K562 (cell line): ENCODE results near the gene BRD3OS. TPM values are rescaled to one million over a fixed set of nuclear protein-coding genes. Genes with fewer than 3 reads are reported as not detected.

Experiments
- ATAC-seq: fragments of 200-7000 bp; cut with Tn5 transposase; 3 replicates; pipeline ENCODE4 v1.9.1; 2020; ENCODE audit warnings: moderate library complexity
- BruUV-seq: library from RNA; stranded (reverse); fragments of 400-500 nt; replicated peaks from 2 replicates; lab custom pipeline; 2021; lab: Mats Ljungman, UMichigan
- CTCF ChIA-PET: fragments of 300-600 bp; formaldehyde crosslinking; extraction: SDS; loops from one replicate; lab custom pipeline; 2021; ENCODE audit warnings: low intra/inter-chr PET ratio; lab: Yijun Ruan, JAX
- POLR2A ChIA-PET: fragments of 300-600, 350-650 bp; sonication (Branson Sonifier 250); formaldehyde crosslinking; extraction: SDS; loops from one replicate; lab custom pipeline; 2021; ENCODE audit warnings: antibody characterized with exemption, inconsistent platforms; lab: Yijun Ruan, JAX
- DNase-seq, 4 experiments: peaks; one replicate each; pipeline versions ENCODE4 v3.0.0 to v3.0.0-alpha.2; 2011 to 2018; ENCODE audit warnings: low spot score in 3 of 4, mixed read lengths in 3 of 4; ENCODE audit errors: extremely low read depth in 1 of 4
- FAIRE-seq: peaks from 2 replicates; lab custom pipeline; 2011; peaks lifted over from hg19 to GRCh38; lab: Jason Lieb, UNC
- H2AFZ ChIP-seq: 2 replicates; pipeline ENCODE4 v1.6.0; 2011; ENCODE audit warnings: low read depth, low read length, control low read depth, inconsistent platforms
- H3K27ac ChIP-seq: fragments of 200-600 bp; 3 replicates; pipeline ENCODE4 v1.8.0; 2011; ENCODE audit warnings: low read depth, mild to moderate bottlenecking, control low read depth, inconsistent platforms, low read length, moderate library complexity, mixed read lengths; ENCODE audit errors: extremely low read depth
- H3K27me3 ChIP-seq, 2 experiments: fragments of 300-600 bp in 1 of 2; 2 replicates in 1 of 2; 3 replicates in 1 of 2; pipeline versions ENCODE4 v1.6.0 to v1.8.0; 2011; ENCODE audit warnings: inconsistent platforms in 2 of 2, low read length in 2 of 2, mild to moderate bottlenecking in 1 of 2, mixed read lengths in 1 of 2, moderate library complexity in 1 of 2; ENCODE audit not compliant: control insufficient read depth in 2 of 2, insufficient read depth in 2 of 2
- H3K36me3 ChIP-seq: fragments of 300-600 bp; 3 replicates; pipeline ENCODE4 v1.8.0; 2011; ENCODE audit warnings: mild to moderate bottlenecking, low read length, inconsistent platforms; ENCODE audit not compliant: control insufficient read depth, insufficient read depth
- H3K4me1 ChIP-seq, 2 experiments: fragments of 200-600 bp in 1 of 2; replicated peaks in 1 of 2; 2 replicates in 1 of 2; 3 replicates in 1 of 2; pipeline versions ENCODE4 v1.5.1 to v1.8.0; 2011; ENCODE audit warnings: inconsistent platforms in 2 of 2, low read length in 2 of 2, mild to moderate bottlenecking in 1 of 2, mixed read lengths in 1 of 2, moderate library complexity in 1 of 2; ENCODE audit not compliant: control insufficient read depth in 2 of 2, insufficient read depth in 2 of 2
- H3K4me2 ChIP-seq: 2 replicates; pipeline ENCODE4 v1.6.1; 2011; ENCODE audit warnings: low read length, control low read depth, inconsistent platforms, mixed read lengths; ENCODE audit not compliant: insufficient read depth
- H3K4me3 ChIP-seq: fragments of 200-600 bp; sonication (generic), shearing (Covaris generic); 2 replicates; pipeline ENCODE4 v1.5.1; 2016; ENCODE audit warnings: control low read depth, inconsistent platforms
- H3K79me2 ChIP-seq: fragments of 200-600 bp; 3 replicates; pipeline ENCODE4 v1.8.0; 2011; ENCODE audit warnings: low read length, inconsistent platforms; ENCODE audit not compliant: control insufficient read depth, insufficient read depth
- H3K9ac ChIP-seq, 2 experiments: 2 replicates each; pipeline versions ENCODE4 v1.6.0 to v1.6.1; 2011; ENCODE audit warnings: low read depth in 2 of 2, low read length in 2 of 2, control low read depth in 1 of 2, inconsistent platforms in 1 of 2, mild to moderate bottlenecking in 1 of 2, mixed read lengths in 1 of 2; ENCODE audit not compliant: insufficient read depth in 1 of 2
- H3K9me1 ChIP-seq: one replicate; pipeline ENCODE4 v1.6.0; 2011; ENCODE audit warnings: inconsistent platforms, mild to moderate bottlenecking, low read length, moderate library complexity; ENCODE audit not compliant: control insufficient read depth, insufficient read depth
- H3K9me3 ChIP-seq: replicated peaks from 2 replicates; pipeline ENCODE4 v1.5.1; 2011; ENCODE audit warnings: low read depth, low read length, inconsistent platforms; ENCODE audit not compliant: control insufficient read depth, insufficient read depth
- H4K20me1 ChIP-seq: replicated peaks from 2 replicates; pipeline ENCODE4 v1.6.1; 2011; ENCODE audit warnings: low read length, inconsistent platforms, mixed read lengths; ENCODE audit not compliant: control insufficient read depth, insufficient read depth
- CBFB ChIP-seq: sonication (generic); formaldehyde crosslinking; IDR thresholded peaks from 2 replicates; pipeline ENCODE4 v1.4.0; 2020; ENCODE audit warnings: mild to moderate bottlenecking, missing genetic modification reagents
- FOXM1 ChIP-seq, 2 experiments: fragments of 450-650 bp in 1 of 2; sonication (generic) in 1 of 2; formaldehyde crosslinking in 1 of 2; IDR thresholded peaks; 2 replicates each; pipeline versions ENCODE4 v1.6.1 to v1.9.0; 2017 to 2022; ENCODE audit warnings: low read depth in 2 of 2, mild to moderate bottlenecking in 2 of 2, missing genetic modification reagents in 1 of 2, moderate library complexity in 1 of 2
- HNRNPL ChIP-seq: fragments of 200-400 bp; formaldehyde crosslinking; IDR thresholded peaks from 2 replicates; pipeline ENCODE4 v1.6.1; 2017; ENCODE audit warnings: low read depth, mild to moderate bottlenecking, low read length
- KLF16 ChIP-seq: IDR thresholded peaks from 2 replicates; pipeline ENCODE4 v1.6.1; 2016; ENCODE audit warnings: antibody characterized with exemption
- MIER1 ChIP-seq: fragments of 450-650 bp; IDR thresholded peaks from 2 replicates; pipeline ENCODE4 v1.6.1; 2016; ENCODE audit warnings: antibody characterized with exemption, mild to moderate bottlenecking, low read depth
- RBM34 ChIP-seq: fragments of 200-400 bp; formaldehyde crosslinking; IDR thresholded peaks from 2 replicates; pipeline ENCODE4 v1.6.1; 2018; ENCODE audit warnings: low read length, borderline replicate concordance; ENCODE audit not compliant: insufficient read depth
- TAL1 ChIP-seq: fragments of 450-650 bp; IDR thresholded peaks from 2 replicates; pipeline ENCODE4 v1.6.1; 2016; ENCODE audit warnings: mild to moderate bottlenecking
- TRIM25 ChIP-seq: fragments of 450-650 bp; IDR thresholded peaks from 2 replicates; pipeline ENCODE4 v1.7.0; 2016; ENCODE audit warnings: borderline replicate concordance
- ZNF280B ChIP-seq: fragments of 250-450 bp; sonication (Bioruptor Pico); IDR thresholded peaks from 2 replicates; pipeline ENCODE4 v1.5.1; 2021; ENCODE audit warnings: mild to moderate bottlenecking
- ZNF507 ChIP-seq: conservative IDR thresholded peaks from 2 replicates; pipeline ENCODE4 v1.6.1; 2017; ENCODE audit warnings: missing genetic modification characterization, missing compliant biosample characterization
- ZNF518B ChIP-seq: fragments of 250-450 bp; sonication (Bioruptor Pico); IDR thresholded peaks from 2 replicates; pipeline ENCODE4 v1.5.0; 2021; ENCODE audit warnings: mild to moderate bottlenecking, moderate library complexity
- WGBS: fragments of 100-300 bp; shearing (Covaris generic); methylation state at CpG from one replicate; pipeline ENCODE4 v1.1.6; 2016; ENCODE audit warnings: low coverage, mixed read lengths; ENCODE audit not compliant: insufficient coverage; ENCODE audit errors: missing lambda C conversion rate; 5-methylcytosine and 5-hydroxymethylcytosine counted together
- in situ Hi-C: fragments of 300-500 bp; cut with MboI; formaldehyde crosslinking; loops from 4 replicates; pipeline ENCODE4 v1.15.0; 2018; ENCODE audit warnings: inconsistent platforms, mixed read lengths
- intact Hi-C: fragments of 100-400 bp; cut with micrococcal nuclease; formaldehyde crosslinking; loops from 2 replicates; pipeline ENCODE4 v1.14.2; 2022
- polyA plus RNA-seq, 8 experiments: library from polyadenylated mRNA; depleted of rRNA in 4 of 8; stranded (reverse) in 5 of 8; unstranded in 3 of 8; fragments of >200 nt; fragmentation: Nextera tagmentation in 2 of 8; fragmentation: Illumina TruSeq in 1 of 8; extraction: Ambion mirVana in 2 of 8; extraction: Trizol in 1 of 8; gene quantifications; 2 replicates each; pipeline versions ENCODE4 v1.2.1 to v1.2.3, GENCODE V29; 2011 to 2014; ENCODE audit warnings: inconsistent platforms in 1 of 8, missing spikeins in 1 of 8
- total RNA-seq, 7 experiments: library from RNA; depleted of rRNA in 6 of 7; stranded (reverse); fragments of >200 nt in 6 of 7; fragmentation: Illumina TruSeq in 2 of 7; extraction: Trizol in 2 of 7; gene quantifications; 2 replicates each; pipeline versions ENCODE4 v1.2.1 to v1.2.3, GENCODE V29; 2011 to 2021; ENCODE audit warnings: low replicate concordance in 1 of 7

The BRD3OS gene
- total and polyA plus RNA-seq, 9 of the 15 experiments (the other 6 are each of a cell fraction or from before 2014, with no cell fraction given), result 1.1 to 8.7 (median 5.9) TPM

GRCh38 chr9:134058716-134059115 is 33.4 kb downstream of the BRD3OS start:
- ATAC-seq (no peak), DNase-seq (no peak), FAIRE-seq (no peak)
- H3K27me3 ChIP-seq, result no peaks in the 10 kb centered on the region
- peaks cover 41% of the 10 kb centered on the region for H3K79me2 ChIP-seq
- TF ChIP-seq CBFB (CRISPR knock-in tag), result no peak
- TF ChIP-seq FOXM1 (IDR thresholded peaks at IDR 0.05; ENCODE audit: low read depth), result no peak
- no peak for TF ChIP-seq FOXM1 (CRISPR knock-in tag; IDR thresholded peaks at IDR 0.05; ENCODE audit: low read depth)
- TF ChIP-seq ZNF507 (tag), result no peak
- no peak for TF ChIP-seq HNRNPL
- TF ChIP-seq KLF16, result no peak
- no peak for TF ChIP-seq ZNF518B (CRISPR knock-in tag)
- TF ChIP-seq RBM34, result no peak
- no peak for TF ChIP-seq TRIM25
- no peak for TF ChIP-seq MIER1
- no peak for TF ChIP-seq TAL1
- no peak for TF ChIP-seq ZNF280B
- intact Hi-C loops, result no loop called here
- BruUV-seq, result no TSS peak
- no peaks in the 10 kb centered on the region for H3K9me3 ChIP-seq
- POLR2A ChIA-PET, result no interaction called here
- peaks cover 48% of the 10 kb centered on the region for H4K20me1 ChIP-seq
- no peaks in the 10 kb centered on the region for H3K36me3 ChIP-seq
- in situ Hi-C loops, result no loop called here
- 85% methylated on average over 7 of the region's 7 CpGs for WGBS
- H3K4me1 ChIP-seq, result peaks cover 0 to 68% of the 10 kb centered on the region in 2 experiments; a peak in 2 of 5 replicates
- no peak overlapping the region for H3K4me2 ChIP-seq
- H3K9ac ChIP-seq, result no peak overlapping the region; a peak in 1 of 4 replicates
- CTCF ChIA-PET, result no interaction called here
- H2AFZ ChIP-seq, result no peak overlapping the region
- no peak overlapping the region for H3K27ac ChIP-seq
- peaks cover 6% of the 10 kb centered on the region for H3K9me1 ChIP-seq
- no peak overlapping the region for H3K4me3 ChIP-seq
